Pancreas (tissue), 10 donors: ENCODE results near the gene ETFRF1. TPM values are rescaled to one million over a fixed set of nuclear protein-coding genes. Genes with fewer than 3 reads are reported as not detected.

ENCODE experiments used
- ATAC-seq, 4 donors: fragments of 200-7000 bp; cut with Tn5 transposase; one replicate each; pipeline versions ENCODE4 v1.8.0 to v1.9.1; 2020; ENCODE audit warnings: mild to moderate bottlenecking in 4 of 4, moderate library complexity in 4 of 4
- DNase-seq, 6 donors: peaks; one replicate each; pipeline ENCODE4 v3.0.0-alpha.2; 2020
- FAIRE-seq: peaks from 2 replicates; lab custom pipeline; 2012; peaks lifted over from hg19 to GRCh38; lab: Jason Lieb, UNC
- H3K27ac ChIP-seq, 4 donors: fragments of 200-600 bp; sonication (generic); 1 replicate in 3 of 4; 2 replicates in 1 of 4; pipeline versions ENCODE4 v1.5.0 to v1.8.0; 2020
- H3K27me3 ChIP-seq, 4 donors: fragments of 200-600 bp; one replicate each; pipeline ENCODE4 v1.8.0; 2021
- H3K36me3 ChIP-seq, 3 donors: fragments of 200-600 bp; sonication (generic) in 1 of 3; one replicate each; pipeline versions ENCODE4 v1.5.0 to v1.8.0; 2020 to 2021
- H3K4me1 ChIP-seq, 3 donors: fragments of 200-600 bp; one replicate each; pipeline ENCODE4 v1.8.0; 2021
- H3K4me3 ChIP-seq, 4 donors: fragments of 200-600 bp; sonication (generic) in 2 of 4; one replicate each; pipeline versions ENCODE4 v1.5.0 to v1.8.0; 2020 to 2021
- H3K9me3 ChIP-seq, 4 donors: fragments of 200-600 bp; one replicate each; pipeline ENCODE4 v1.8.0; 2021
- CTCF ChIP-seq, 4 donors: fragments of 200-600 bp; sonication (generic) in 3 of 4; IDR thresholded peaks; one replicate each; pipeline versions ENCODE4 v1.5.0 to v1.8.0; 2021; ENCODE audit warnings: antibody characterized with exemption in 4 of 4
- WGBS, 2 donors: extraction: QIAGEN DNeasy Blood & Tissue Kit; methylation state at CpG; one replicate each; pipeline ENCODE4 v1.1.7; 2013; 5-methylcytosine and 5-hydroxymethylcytosine counted together
- intact Hi-C, 3 donors: fragments of 100-400 bp; cut with DNase I; formaldehyde crosslinking; loops; one replicate each; pipeline versions ENCODE4 v1.11.1 to v1.14.2; 2022
- polyA plus RNA-seq, 2 donors: library from polyadenylated mRNA; stranded (reverse); fragments of 200-250 nt; gene quantifications; one replicate each; pipeline ENCODE4 v1.2.3, GENCODE V29; 2013
- total RNA-seq, 6 donors: library from RNA; stranded (reverse); fragmentation: NEBNext Ultra II Directional in 4 of 6; extraction: Animal tissue kit (Norgen Biotek cat#: 25700) in 4 of 6; gene quantifications; one replicate each; pipeline versions ENCODE4 v1.2.1 to v1.2.4, GENCODE V29; 2021 to 2023
- donor health status: healthy with polysubstance abuse.
- donor health status: DM: no; HTN: no; CAD: no; lungs with moderate emphysema.
- donor health status: DM: no; HTN: no; CAD: no.
- donor health status: control.
- donor health status: control.
- donor health status: Bipolar disorder and iron deficiency.
- donor health status: DM: yes; HTN: yes; CAD: no.
- donor health status: DM: no; HTN: no; CAD: no.
- donor health status: DM: no; HTN: no; CAD: no.
- donor health status: DM: yes; HTN: yes; CAD: no.

Gene ETFRF1
- total and polyA plus RNA-seq, 8 donors = 8.3 to 26.1 (median 9.8) TPM

GRCh38 chr12:25250744-25251730, 56.0 kb downstream of the ETFRF1 start, which contains the start of gene KRAS:
Gene KRAS, minus strand, starts transcription at chr12:25250929.
- Histone ChIP-seq H3K4me3 (peak within 1 kb of the TSS; percentile 78 to 96 (median 88)), H3K9me3 (no peaks in the 10 kb centered on the region), H3K36me3 (no peaks in the 10 kb centered on the region), H3K27me3 (no peaks in the 10 kb centered on the region), H3K4me1 (peaks cover 23 to 44% (median 24%) of the 10 kb centered on the region in 3 donors), H3K27ac (peak within 1 kb of the TSS; percentile 84 to 95 (median 90))
- DNase-seq = peak; percentile 95 to 99 (median 97)
- no peak for TF ChIP-seq CTCF (IDR thresholded peaks at IDR 0.05)
- FAIRE-seq = no peak
- ATAC-seq = peak; percentile 87 to 93 (median 91)
- intact Hi-C loops = loop anchor here in 1 of 3 donors (5.0 kb wide), 1 partner anchor 81 kb away; no protein-coding TSS in a partner anchor
- WGBS, 2 donors = 0% methylated on average over 52 to 105 of the region's 105 CpGs

GRCh38 chr12:25251769-25252168, 56.7 kb downstream of the ETFRF1 start:
- DNase-seq (no peak), FAIRE-seq (no peak), ATAC-seq (no peak)
- H3K4me1 ChIP-seq = peaks cover 27 to 50% (median 31%) of the 10 kb centered on the region in 3 donors
- TF ChIP-seq CTCF (IDR thresholded peaks at IDR 0.05) = no peak
- WGBS, 2 donors = 45 to 48% methylated on average over 6 of the region's 6 CpGs
- no peaks in the 10 kb centered on the region for H3K27me3 ChIP-seq
- peak overlapping the region; percentile 60 to 95 (median 89) for H3K27ac ChIP-seq
- no peaks in the 10 kb centered on the region for H3K9me3 ChIP-seq
- H3K36me3 ChIP-seq = no peaks in the 10 kb centered on the region
- intact Hi-C loops = loop anchor here in 1 of 3 donors (5.0 kb wide), 1 partner anchor 81 kb away; no protein-coding TSS in a partner anchor
- peak overlapping the region; percentile 55 to 96 (median 84) for H3K4me3 ChIP-seq

GRCh38 chr12:25252946-25253345, 57.9 kb downstream of the ETFRF1 start:
- Histone ChIP-seq H3K27ac (no peak overlapping the region), H3K4me1 (peaks cover 27 to 52% (median 42%) of the 10 kb centered on the region in 3 donors), H3K9me3 (no peaks in the 10 kb centered on the region), H3K36me3 (no peaks in the 10 kb centered on the region), H3K27me3 (no peaks in the 10 kb centered on the region), H3K4me3 (no peak overlapping the region)
- intact Hi-C loops = loop anchor here in 1 of 3 donors (5.0 kb wide), 1 partner anchor 79 kb away; no protein-coding TSS in a partner anchor
- FAIRE-seq (no peak), DNase-seq (no peak), ATAC-seq (no peak)
- WGBS, 2 donors = 77 to 87% methylated on average over 3 of the region's 3 CpGs
- no peak for TF ChIP-seq CTCF (IDR thresholded peaks at IDR 0.05)

- Histone ChIP-seq H3K9me3 (no peaks in the 10 kb centered on the region), H3K4me1 (peaks cover 27 to 50% (median 42%) of the 10 kb centered on the region in 3 donors), H3K36me3 (no peaks in the 10 kb centered on the region), H3K27ac (peak overlapping the region in 1 of 4 donors; percentile 21), H3K27me3 (no peaks in the 10 kb centered on the region), H3K4me3 (no peak overlapping the region)
- TF ChIP-seq CTCF (IDR thresholded peaks at IDR 0.05) = no peak
- 78 to 83% methylated on average over 5 of the region's 5 CpGs for WGBS, 2 donors
- DNase-seq (no peak), ATAC-seq (no peak), FAIRE-seq (no peak)
- intact Hi-C loops = loop anchor here in 1 of 3 donors (5.0 kb wide), 1 partner anchor 79 kb away; no protein-coding TSS in a partner anchor
Observed at GRCh38 chr12:25253371-25254068, 58.5 kb downstream of the ETFRF1 start.
